Colonic mucosa (tissue), 4 donors: Measurements from ENCODE around the gene KRTAP1-3. TPM values are rescaled to one million over a fixed set of nuclear protein-coding genes. Genes with fewer than 3 reads are reported as not detected.

ENCODE experiments used
- DNase-seq: peaks from one replicate; pipeline ENCODE4 v3.0.0-alpha.2; 2020
- H3K27ac ChIP-seq: fragments of 200-600 bp; one replicate; pipeline ENCODE4 v1.8.0; 2021
- H3K27me3 ChIP-seq: fragments of 200-600 bp; one replicate; pipeline ENCODE4 v1.8.0; 2021
- H3K36me3 ChIP-seq: fragments of 200-600 bp; one replicate; pipeline ENCODE4 v1.8.0; 2021
- H3K4me1 ChIP-seq: fragments of 200-600 bp; one replicate; pipeline ENCODE4 v1.8.0; 2021; ENCODE audit warnings: mild to moderate bottlenecking
- H3K4me3 ChIP-seq: fragments of 200-600 bp; one replicate; pipeline ENCODE4 v1.8.0; 2021
- H3K9ac ChIP-seq, 2 donors: one replicate each; pipeline ENCODE4 v1.7.0; 2013; ENCODE audit warnings: control low read depth in 2 of 2, low read depth in 2 of 2, low read length in 2 of 2
- H3K9me3 ChIP-seq: fragments of 200-600 bp; one replicate; pipeline ENCODE4 v1.8.0; 2021
- intact Hi-C: fragments of 100-400 bp; cut with DNase I; formaldehyde crosslinking; loops from one replicate; pipeline ENCODE4 v1.14.1; 2022
- total RNA-seq, 2 donors: library from RNA; stranded (reverse); fragmentation: NEBNext Ultra II Directional in 1 of 2; extraction: Animal tissue kit (Norgen Biotek cat#: 25700) in 1 of 2; gene quantifications; one replicate each; pipeline ENCODE4 v1.2.1, GENCODE V29; 2021
- TF ChIP-seq, protein P1 (sequence below): fragments of 200-600 bp; IDR thresholded peaks from one replicate; pipeline ENCODE4 v1.8.0; 2022; ENCODE audit warnings: antibody characterized with exemption, mild to moderate bottlenecking
- donor health status: healthy.
- donor health status: DM: no; HTN: no; CAD: no.
- donor health status: DM: no; HTN: no; CAD: no.

The KRTAP1-3 gene
- total RNA-seq, 2 donors from 2014 or later: not detected

DNA sequence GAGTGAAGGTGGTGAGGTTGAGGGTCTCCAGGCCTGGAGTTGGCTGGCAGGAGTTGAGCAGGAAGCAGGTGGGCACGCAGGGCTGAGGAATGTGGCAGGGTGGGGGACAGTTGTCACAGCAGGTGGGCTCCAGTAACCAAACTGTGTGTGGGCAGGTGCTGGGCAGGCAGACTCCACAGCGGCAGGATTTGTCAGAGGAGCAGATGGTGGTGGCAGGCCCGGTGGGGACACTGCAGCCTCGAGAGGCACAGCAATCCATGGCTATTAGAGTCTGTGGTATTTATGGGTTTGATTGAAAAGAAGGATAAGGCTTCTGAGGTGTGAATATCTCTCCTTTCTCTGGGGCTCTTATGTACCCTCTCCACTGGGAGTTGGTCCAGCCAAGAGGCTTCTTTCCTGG lies 40.8 kb downstream of the KRTAP1-3 start, which contains the start of gene KRTAP3-3:
KRTAP3-3 (minus strand) TSS at position 326 of the 400 bp plus-strand sequence; CDS start at position 259, 67 bp downstream.
- no peaks in the 10 kb centered on the region for H3K36me3 ChIP-seq
- H3K4me1 ChIP-seq: no peaks in the 10 kb centered on the region
- no peak within 1 kb of the TSS for H3K9ac ChIP-seq
- DNase-seq: no peak
- no peak within 1 kb of the TSS for H3K4me3 ChIP-seq
- no peaks in the 10 kb centered on the region for H3K27me3 ChIP-seq
- no peaks in the 10 kb centered on the region for H3K9me3 ChIP-seq
- intact Hi-C loops: no loop called here
- TF ChIP-seq, protein P1, sequence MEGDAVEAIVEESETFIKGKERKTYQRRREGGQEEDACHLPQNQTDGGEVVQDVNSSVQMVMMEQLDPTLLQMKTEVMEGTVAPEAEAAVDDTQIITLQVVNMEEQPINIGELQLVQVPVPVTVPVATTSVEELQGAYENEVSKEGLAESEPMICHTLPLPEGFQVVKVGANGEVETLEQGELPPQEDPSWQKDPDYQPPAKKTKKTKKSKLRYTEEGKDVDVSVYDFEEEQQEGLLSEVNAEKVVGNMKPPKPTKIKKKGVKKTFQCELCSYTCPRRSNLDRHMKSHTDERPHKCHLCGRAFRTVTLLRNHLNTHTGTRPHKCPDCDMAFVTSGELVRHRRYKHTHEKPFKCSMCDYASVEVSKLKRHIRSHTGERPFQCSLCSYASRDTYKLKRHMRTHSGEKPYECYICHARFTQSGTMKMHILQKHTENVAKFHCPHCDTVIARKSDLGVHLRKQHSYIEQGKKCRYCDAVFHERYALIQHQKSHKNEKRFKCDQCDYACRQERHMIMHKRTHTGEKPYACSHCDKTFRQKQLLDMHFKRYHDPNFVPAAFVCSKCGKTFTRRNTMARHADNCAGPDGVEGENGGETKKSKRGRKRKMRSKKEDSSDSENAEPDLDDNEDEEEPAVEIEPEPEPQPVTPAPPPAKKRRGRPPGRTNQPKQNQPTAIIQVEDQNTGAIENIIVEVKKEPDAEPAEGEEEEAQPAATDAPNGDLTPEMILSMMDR: no peak
- H3K27ac ChIP-seq: no peak within 1 kb of the TSS

DNA sequence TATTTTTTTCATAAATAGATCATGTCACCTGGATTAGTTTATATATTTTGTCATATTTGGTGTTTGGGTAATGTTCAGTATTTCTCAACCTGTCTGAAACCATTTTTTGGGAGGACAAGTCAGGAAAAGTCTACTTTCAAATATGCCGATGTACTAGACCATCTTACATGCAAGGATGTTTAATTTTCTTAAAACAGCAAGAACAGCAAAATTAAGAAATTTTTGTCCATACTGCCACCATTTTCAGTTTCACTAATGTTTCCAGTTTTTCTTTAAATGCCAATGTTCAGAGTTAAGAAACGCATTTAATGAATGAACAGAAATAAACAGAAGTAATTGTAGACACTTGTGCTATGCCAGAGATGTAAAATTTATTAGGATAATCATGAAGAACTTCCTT lies 41.6 kb downstream of the KRTAP1-3 start:
- H3K4me1 ChIP-seq: no peaks in the 10 kb centered on the region
- H3K9me3 ChIP-seq: no peaks in the 10 kb centered on the region
- no peaks in the 10 kb centered on the region for H3K27me3 ChIP-seq
- H3K9ac ChIP-seq: no peak overlapping the region
- H3K27ac ChIP-seq: no peak overlapping the region
- intact Hi-C loops: no loop called here
- TF ChIP-seq, protein P1: no peak
- H3K36me3 ChIP-seq: no peaks in the 10 kb centered on the region
- no peak overlapping the region for H3K4me3 ChIP-seq
- no peak for DNase-seq

DNA sequence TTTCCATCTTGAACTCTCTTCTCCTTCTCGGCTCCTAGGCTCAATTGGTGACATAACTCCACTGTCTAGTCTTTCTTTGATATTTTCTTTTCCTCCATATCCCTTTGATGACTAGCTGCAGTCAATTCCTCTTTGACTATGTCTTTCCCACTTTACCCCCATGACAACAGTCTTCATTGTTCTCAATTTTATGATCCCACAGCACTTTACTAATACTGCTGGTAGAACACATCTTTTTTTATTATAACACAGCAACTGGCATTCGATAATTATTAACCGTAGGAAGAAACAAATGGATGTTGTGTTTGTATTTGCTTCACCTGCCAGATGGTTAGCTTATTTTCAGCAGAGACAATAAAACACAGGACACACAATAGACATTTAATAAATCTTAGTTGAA lies 42.0 kb downstream of the KRTAP1-3 start:
- Histone ChIP-seq H3K27me3 (no peaks in the 10 kb centered on the region), H3K27ac (no peak overlapping the region), H3K9me3 (no peaks in the 10 kb centered on the region), H3K36me3 (no peaks in the 10 kb centered on the region), H3K4me1 (no peaks in the 10 kb centered on the region), H3K9ac (no peak overlapping the region), H3K4me3 (no peak overlapping the region)
- no peak for DNase-seq
- TF ChIP-seq, protein P1: no peak
- intact Hi-C loops: no loop called here

DNA sequence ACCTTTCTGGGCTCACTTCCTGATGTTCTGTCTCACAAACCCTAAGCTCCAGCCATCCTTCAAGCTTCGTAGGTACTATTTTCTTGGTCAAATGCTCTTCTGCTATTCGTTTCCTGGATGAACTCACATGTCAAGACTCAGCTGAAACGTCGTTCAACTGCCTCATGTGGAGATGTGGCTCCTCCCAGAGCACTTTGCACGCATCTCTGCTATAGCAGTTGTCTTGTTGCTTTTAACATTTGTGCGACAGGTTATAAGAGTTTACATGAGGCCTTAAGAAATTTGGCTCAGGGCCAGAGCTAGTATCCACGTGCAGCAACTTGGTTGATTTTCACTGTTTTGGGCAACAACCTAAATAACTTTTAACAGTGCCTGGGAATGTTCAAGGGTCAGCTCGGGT lies 47.8 kb downstream of the KRTAP1-3 start:
- H3K4me1 ChIP-seq: no peaks in the 10 kb centered on the region
- TF ChIP-seq, protein P1: no peak
- no peaks in the 10 kb centered on the region for H3K9me3 ChIP-seq
- H3K27me3 ChIP-seq: no peaks in the 10 kb centered on the region
- H3K9ac ChIP-seq: no peak overlapping the region
- intact Hi-C loops: no loop called here
- DNase-seq: no peak
- no peak overlapping the region for H3K27ac ChIP-seq
- no peak overlapping the region for H3K4me3 ChIP-seq
- H3K36me3 ChIP-seq: no peaks in the 10 kb centered on the region

DNA sequence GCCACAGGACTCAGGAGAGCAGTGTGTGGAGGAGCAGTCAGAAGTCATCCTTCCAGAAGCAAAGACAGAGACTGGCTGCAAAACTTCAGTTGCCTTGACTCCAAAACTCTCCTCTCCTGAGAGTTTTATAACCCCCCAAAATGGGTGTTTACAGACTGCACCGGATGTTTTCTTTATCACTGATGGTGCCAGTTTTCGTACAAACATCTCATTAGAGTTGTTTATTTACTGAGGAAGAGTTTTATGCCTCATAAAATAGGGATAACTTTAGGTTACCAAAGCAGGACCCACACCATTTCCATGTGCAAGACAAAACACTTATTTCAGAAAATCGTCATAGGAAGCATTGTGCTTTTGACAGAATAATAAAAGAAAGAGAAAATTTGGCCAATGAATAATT lies 50.4 kb downstream of the KRTAP1-3 start, which contains the start of gene KRT40:
KRT40 (minus strand) TSS at position 101 of the 400 bp plus-strand sequence; CDS start at position 48, 53 bp downstream.
- H3K27ac ChIP-seq: no peak within 1 kb of the TSS
- TF ChIP-seq, protein P1: no peak
- H3K9me3 ChIP-seq: no peaks in the 10 kb centered on the region
- no peak for DNase-seq
- H3K4me3 ChIP-seq: no peak within 1 kb of the TSS
- intact Hi-C loops: no loop called here
- H3K9ac ChIP-seq: no peak within 1 kb of the TSS
- H3K27me3 ChIP-seq: no peaks in the 10 kb centered on the region
- no peaks in the 10 kb centered on the region for H3K4me1 ChIP-seq
- H3K36me3 ChIP-seq: no peaks in the 10 kb centered on the region

Other genes starting within 250 kb of the KRTAP1-3 start
- not detected for gene KRT28, start 234.9 kb downstream of the KRTAP1-3 start, total RNA-seq
- gene KRT10, start 212.3 kb downstream of the KRTAP1-3 start, total RNA-seq: 10 to 100 TPM; 33.6 to 35.1 TPM
- 1 to 10 TPM; 2.2 to 4.4 TPM for gene KRT12, start 167.7 kb downstream of the KRTAP1-3 start, total RNA-seq
- gene KRT20, start 149.6 kb downstream of the KRTAP1-3 start, total RNA-seq: 1,000 to 10,000 TPM; 1,610 to 1,735 TPM
- gene KRT23, start 97.2 kb downstream of the KRTAP1-3 start, total RNA-seq: 1 to 10 TPM in 1 of 2 donors, under 1 TPM in 1; 0.27 to 1.2 TPM
- gene KRT39, start 67.9 kb downstream of the KRTAP1-3 start, total RNA-seq: not detected
- gene KRT40, start 50.5 kb downstream of the KRTAP1-3 start, total RNA-seq: under 1 TPM in 1 of 2 donors, not detected in 1; 0.32 TPM
- gene KRTAP3-3, start 40.7 kb downstream of the KRTAP1-3 start, total RNA-seq: not detected
- not detected for gene KRTAP3-2, start 35.0 kb downstream of the KRTAP1-3 start, total RNA-seq
- gene KRTAP3-1, start 25.7 kb downstream of the KRTAP1-3 start, total RNA-seq: not detected
- gene KRTAP1-5, start 7.7 kb downstream of the KRTAP1-3 start, total RNA-seq: not detected
- not detected for gene KRTAP1-4, start 4.7 kb downstream of the KRTAP1-3 start, total RNA-seq
- gene KRTAP1-1, start 6.6 kb upstream of the KRTAP1-3 start, total RNA-seq: not detected
- not detected for gene KRTAP2-1, start 12.4 kb upstream of the KRTAP1-3 start, total RNA-seq
- gene KRTAP2-2, start 20.4 kb upstream of the KRTAP1-3 start, total RNA-seq: not detected
- not detected for gene KRTAP2-3, start 25.2 kb upstream of the KRTAP1-3 start, total RNA-seq
- not detected for gene KRTAP2-4, start 31.0 kb upstream of the KRTAP1-3 start, total RNA-seq
- gene KRTAP4-7, start 49.3 kb upstream of the KRTAP1-3 start, total RNA-seq: not detected
- not detected for gene KRTAP4-8, start 63.3 kb upstream of the KRTAP1-3 start, total RNA-seq
- not detected for gene KRTAP4-16, start 67.3 kb upstream of the KRTAP1-3 start, total RNA-seq
- gene KRTAP4-9, start 70.5 kb upstream of the KRTAP1-3 start, total RNA-seq: not detected
- not detected for gene KRTAP4-11, start 83.5 kb upstream of the KRTAP1-3 start, total RNA-seq
- gene KRTAP4-12, start 89.3 kb upstream of the KRTAP1-3 start, total RNA-seq: not detected
- not detected for gene KRTAP4-6, start 105.7 kb upstream of the KRTAP1-3 start, total RNA-seq
- gene KRTAP4-5, start 115.0 kb upstream of the KRTAP1-3 start, total RNA-seq: not detected
- gene KRTAP4-4, start 125.9 kb upstream of the KRTAP1-3 start, total RNA-seq: not detected
- gene KRTAP4-3, start 133.3 kb upstream of the KRTAP1-3 start, total RNA-seq: not detected
- gene KRTAP4-2, start 143.3 kb upstream of the KRTAP1-3 start, total RNA-seq: not detected
- gene KRTAP4-1, start 150.0 kb upstream of the KRTAP1-3 start, total RNA-seq: under 1 TPM in 1 of 2 donors, not detected in 1; 0.53 TPM
- not detected for gene KRTAP9-1, start 155.0 kb upstream of the KRTAP1-3 start, total RNA-seq
- not detected for gene KRTAP9-2, start 191.8 kb upstream of the KRTAP1-3 start, total RNA-seq
- not detected for gene KRTAP9-3, start 197.6 kb upstream of the KRTAP1-3 start, total RNA-seq
- gene KRTAP9-8, start 203.1 kb upstream of the KRTAP1-3 start, total RNA-seq: not detected
- gene KRTAP9-4, start 214.8 kb upstream of the KRTAP1-3 start, total RNA-seq: not detected
- gene KRTAP9-9, start 220.5 kb upstream of the KRTAP1-3 start, total RNA-seq: not detected
- not detected for gene KRTAP9-6, start 230.5 kb upstream of the KRTAP1-3 start, total RNA-seq
- gene KRTAP9-7, start 240.8 kb upstream of the KRTAP1-3 start, total RNA-seq: not detected